DMS53 (cell line): ENCODE data around the gene TMEM63A.

ENCODE experiments used
- DNase-seq: peaks from one replicate; lab custom pipeline; 2025; lab: John Stamatoyannopoulos, UW

TMEM63A gene

GRCh38 chr1:225866981-225867380 is 15.2 kb downstream of the TMEM63A start:
- DNase-seq, result no peak

GRCh38 chr1:225866061-225866837 is 15.9 kb downstream of the TMEM63A start:
- DNase-seq, result no peak

GRCh38 chr1:225865514-225865913 is 16.7 kb downstream of the TMEM63A start:
- DNase-seq, result peak; percentile 36

- no peak for DNase-seq
These were observed 19.0 kb downstream of the TMEM63A start for GRCh38 chr1:225863167-225863566.

GRCh38 chr1:225862581-225862950 is 19.6 kb downstream of the TMEM63A start:
- no peak for DNase-seq

GRCh38 chr1:225861834-225862580 is 20.2 kb downstream of the TMEM63A start:
- no peak for DNase-seq

- DNase-seq, result no peak
These were observed 21.2 kb downstream of the TMEM63A start for GRCh38 chr1:225860876-225861441.

- DNase-seq, result no peak
These were observed 22.1 kb downstream of the TMEM63A start for GRCh38 chr1:225860107-225860506.

GRCh38 chr1:225859151-225859550 is 23.0 kb downstream of the TMEM63A start:
- DNase-seq, result no peak

GRCh38 chr1:225857256-225857655 is 24.9 kb downstream of the TMEM63A start:
- no peak for DNase-seq

- DNase-seq, result no peak
These were observed 26.5 kb downstream of the TMEM63A start for GRCh38 chr1:225855503-225856300.

- no peak for DNase-seq
These were observed 28.7 kb downstream of the TMEM63A start for GRCh38 chr1:225853441-225853840.

GRCh38 chr1:225852413-225853124 is 29.6 kb downstream of the TMEM63A start:
- DNase-seq, result no peak

GRCh38 chr1:225851805-225852204 is 30.4 kb downstream of the TMEM63A start:
- DNase-seq, result no peak

- no peak for DNase-seq
These were observed 31.8 kb downstream of the TMEM63A start for GRCh38 chr1:225850370-225850769.

- peak; percentile 42 for DNase-seq
These were observed 32.3 kb downstream of the TMEM63A start for GRCh38 chr1:225849925-225850324.

GRCh38 chr1:225848030-225848955 is 33.9 kb downstream of the TMEM63A start:
- peak; percentile 83 for DNase-seq

- peak; percentile 97 for DNase-seq
These were observed 34.6 kb downstream of the TMEM63A start for GRCh38 chr1:225847610-225848009.

- DNase-seq, result peak; percentile 49
These were observed 35.6 kb downstream of the TMEM63A start for GRCh38 chr1:225846331-225847310.
